Measurements from ENCODE around the gene SHTN1.

- TF ChIP-seq EZH2 (IDR thresholded peaks at IDR 0.05) (no peak), POLR2AphosphoS5 (IDR thresholded peaks at IDR 0.05; ENCODE audit: borderline replicate concordance, low read depth, low read length) (no peak), FOXP2 (optimal IDR thresholded peaks at IDR 0.05; ENCODE audit: control extremely low read depth, extremely low read length, insufficient read depth) (no peak)
Measured at GRCh38 chr10:116993610-116994009, 11.4 kb downstream of the SHTN1 start.

Data from SK-N-MC (cell line).